ENCODE data around the gene CRY1.

DNA sequence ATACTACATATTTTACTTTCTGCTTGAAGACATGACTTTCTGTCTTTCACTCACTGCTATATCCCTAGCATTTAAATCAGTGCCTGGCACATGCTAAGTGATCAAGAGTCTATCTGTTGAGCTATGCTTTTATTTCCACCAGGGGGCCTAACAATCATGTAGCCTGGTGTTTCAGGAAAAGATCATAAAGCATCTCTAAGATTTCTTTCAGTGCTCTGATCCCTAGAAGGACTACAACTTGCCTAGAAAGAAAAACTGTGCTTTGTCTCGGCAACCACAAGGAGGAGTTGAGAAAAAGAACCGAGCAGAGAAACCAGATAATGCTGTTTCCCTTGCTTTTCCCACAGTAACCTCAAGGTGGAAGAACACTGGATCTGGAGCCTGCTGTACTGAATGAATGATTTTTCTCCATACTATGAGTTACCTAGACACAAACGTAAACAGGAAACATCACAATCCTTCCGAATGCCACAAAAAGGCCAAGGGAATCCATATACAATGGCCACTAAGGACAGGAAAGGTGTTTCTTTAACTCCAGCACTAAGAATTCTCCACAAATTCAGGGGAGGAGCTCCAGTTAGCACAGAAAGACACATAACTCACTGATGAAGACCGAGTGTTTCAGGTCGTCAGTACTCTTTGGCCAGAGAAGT is 1.2 kb downstream of the CRY1 start:
- TF ChIP-seq SIN3A (IDR thresholded peaks at IDR 0.05; ENCODE audit: borderline replicate concordance, insufficient read depth, low read length) (peak; percentile 81), TAF1 (IDR thresholded peaks at IDR 0.05; ENCODE audit: borderline replicate concordance, insufficient read depth, low read length) (peak; percentile 61; the same call in 1 of the 2 replicates)
- TF ChIP-seq, protein P1, sequence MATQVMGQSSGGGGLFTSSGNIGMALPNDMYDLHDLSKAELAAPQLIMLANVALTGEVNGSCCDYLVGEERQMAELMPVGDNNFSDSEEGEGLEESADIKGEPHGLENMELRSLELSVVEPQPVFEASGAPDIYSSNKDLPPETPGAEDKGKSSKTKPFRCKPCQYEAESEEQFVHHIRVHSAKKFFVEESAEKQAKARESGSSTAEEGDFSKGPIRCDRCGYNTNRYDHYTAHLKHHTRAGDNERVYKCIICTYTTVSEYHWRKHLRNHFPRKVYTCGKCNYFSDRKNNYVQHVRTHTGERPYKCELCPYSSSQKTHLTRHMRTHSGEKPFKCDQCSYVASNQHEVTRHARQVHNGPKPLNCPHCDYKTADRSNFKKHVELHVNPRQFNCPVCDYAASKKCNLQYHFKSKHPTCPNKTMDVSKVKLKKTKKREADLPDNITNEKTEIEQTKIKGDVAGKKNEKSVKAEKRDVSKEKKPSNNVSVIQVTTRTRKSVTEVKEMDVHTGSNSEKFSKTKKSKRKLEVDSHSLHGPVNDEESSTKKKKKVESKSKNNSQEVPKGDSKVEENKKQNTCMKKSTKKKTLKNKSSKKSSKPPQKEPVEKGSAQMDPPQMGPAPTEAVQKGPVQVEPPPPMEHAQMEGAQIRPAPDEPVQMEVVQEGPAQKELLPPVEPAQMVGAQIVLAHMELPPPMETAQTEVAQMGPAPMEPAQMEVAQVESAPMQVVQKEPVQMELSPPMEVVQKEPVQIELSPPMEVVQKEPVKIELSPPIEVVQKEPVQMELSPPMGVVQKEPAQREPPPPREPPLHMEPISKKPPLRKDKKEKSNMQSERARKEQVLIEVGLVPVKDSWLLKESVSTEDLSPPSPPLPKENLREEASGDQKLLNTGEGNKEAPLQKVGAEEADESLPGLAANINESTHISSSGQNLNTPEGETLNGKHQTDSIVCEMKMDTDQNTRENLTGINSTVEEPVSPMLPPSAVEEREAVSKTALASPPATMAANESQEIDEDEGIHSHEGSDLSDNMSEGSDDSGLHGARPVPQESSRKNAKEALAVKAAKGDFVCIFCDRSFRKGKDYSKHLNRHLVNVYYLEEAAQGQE (IDR thresholded peaks at IDR 0.05; ENCODE audit: insufficient read depth in 1 of 2, low read depth in 2 of 2, low read length in 2 of 2) = no peak

All from PFSK-1 (cell line).